ENCODE measurements around the gene LRRC74B.

- TF ChIP-seq CTCF (IDR thresholded peaks at IDR 0.05 in 4 of 5, conservative IDR thresholded peaks at IDR 0.05 in 1 of 5), result no peak
- TF ChIP-seq POLR2A (IDR thresholded peaks at IDR 0.05), result no peak
Observed at GRCh38 chr22:21015466-21016006, 30.2 kb upstream of the LRRC74B start.
